ENCODE data around the gene DLST. TPM values are rescaled to one million over a fixed set of nuclear protein-coding genes. Genes with fewer than 3 reads are reported as not detected.
A peak's percentile ranks its signal among the peaks of the same experiment; 100 is the strongest.

The DLST gene
- polyA plus RNA-seq, 1 experiment: 150 TPM

DNA sequence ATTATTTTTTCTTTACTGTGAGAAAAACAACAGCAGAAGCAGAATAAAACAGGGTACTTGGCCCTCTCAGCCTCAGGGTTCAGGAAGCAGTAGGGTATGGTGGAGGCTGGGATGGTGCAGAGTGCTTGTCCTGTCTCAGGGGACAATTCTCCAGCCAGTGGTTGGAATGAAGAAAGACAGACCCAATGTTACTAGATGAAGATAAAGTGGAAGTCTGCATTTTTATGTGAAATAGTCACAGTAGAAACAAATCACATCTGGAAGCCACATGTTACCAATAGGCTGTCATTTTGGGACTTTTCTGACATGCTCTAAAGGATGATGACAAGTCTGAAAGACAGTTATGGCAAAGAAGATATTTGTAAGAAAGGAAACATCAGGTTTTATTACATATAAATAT is 38.1 kb upstream of the DLST start:
- Histone ChIP-seq H3K27ac (ENCODE audit: low read depth, low read length) (no peak overlapping the region), H3K27me3 (ENCODE audit: control insufficient read depth, insufficient read depth, low read length) (no peaks in the 10 kb centered on the region), H3K4me3 (ENCODE audit: low read depth, low read length) (no peak overlapping the region), H3K9me3 (ENCODE audit: control insufficient read depth, insufficient read depth, low read length) (no peaks in the 10 kb centered on the region)
- TF ChIP-seq, protein P1, sequence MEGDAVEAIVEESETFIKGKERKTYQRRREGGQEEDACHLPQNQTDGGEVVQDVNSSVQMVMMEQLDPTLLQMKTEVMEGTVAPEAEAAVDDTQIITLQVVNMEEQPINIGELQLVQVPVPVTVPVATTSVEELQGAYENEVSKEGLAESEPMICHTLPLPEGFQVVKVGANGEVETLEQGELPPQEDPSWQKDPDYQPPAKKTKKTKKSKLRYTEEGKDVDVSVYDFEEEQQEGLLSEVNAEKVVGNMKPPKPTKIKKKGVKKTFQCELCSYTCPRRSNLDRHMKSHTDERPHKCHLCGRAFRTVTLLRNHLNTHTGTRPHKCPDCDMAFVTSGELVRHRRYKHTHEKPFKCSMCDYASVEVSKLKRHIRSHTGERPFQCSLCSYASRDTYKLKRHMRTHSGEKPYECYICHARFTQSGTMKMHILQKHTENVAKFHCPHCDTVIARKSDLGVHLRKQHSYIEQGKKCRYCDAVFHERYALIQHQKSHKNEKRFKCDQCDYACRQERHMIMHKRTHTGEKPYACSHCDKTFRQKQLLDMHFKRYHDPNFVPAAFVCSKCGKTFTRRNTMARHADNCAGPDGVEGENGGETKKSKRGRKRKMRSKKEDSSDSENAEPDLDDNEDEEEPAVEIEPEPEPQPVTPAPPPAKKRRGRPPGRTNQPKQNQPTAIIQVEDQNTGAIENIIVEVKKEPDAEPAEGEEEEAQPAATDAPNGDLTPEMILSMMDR (IDR thresholded peaks at IDR 0.05; ENCODE audit: low read depth, low read length): peak; percentile 22; the same call in 1 of the 2 replicates
- POLR2A ChIA-PET: no interaction called here
- CTCF ChIA-PET: interaction anchor here (1.1 kb wide), 1 partner anchor 18 kb away, joined by 4 read pairs; no protein-coding TSS in a partner anchor
- DNase-seq (ENCODE audit: low read depth, low spot score): no peak

DNA sequence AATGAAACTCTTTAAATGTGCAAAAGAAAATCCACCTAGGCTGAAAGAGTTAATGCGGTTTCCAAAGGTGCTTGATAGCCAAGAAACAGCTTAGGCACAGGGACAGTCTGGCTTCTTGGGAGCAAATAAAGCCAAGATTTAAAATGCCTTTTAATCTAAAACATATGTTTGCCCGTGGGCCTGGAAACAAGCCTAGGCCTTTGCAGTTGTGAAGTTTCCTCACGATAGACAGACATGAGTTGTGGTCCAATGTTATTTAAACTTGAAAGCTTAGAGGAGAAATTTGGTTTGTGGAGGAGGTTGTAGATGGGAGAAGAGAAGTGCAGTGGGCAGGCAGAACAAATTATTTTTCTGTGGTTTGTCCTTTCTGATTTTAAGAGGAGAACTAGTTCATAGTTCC is 35.5 kb upstream of the DLST start:
- TF ChIP-seq, protein P1 (IDR thresholded peaks at IDR 0.05; ENCODE audit: low read depth, low read length): no peak
- CTCF ChIA-PET: interaction anchor here (1.4 to 2.2 kb wide), 2 partner anchors 13 to 15 kb away, joined by 3 to 10 read pairs; no protein-coding TSS in a partner anchor
- H3K9me3 ChIP-seq (ENCODE audit: control insufficient read depth, insufficient read depth, low read length): no peaks in the 10 kb centered on the region
- H3K27ac ChIP-seq (ENCODE audit: low read depth, low read length): no peak overlapping the region
- no peaks in the 10 kb centered on the region for H3K27me3 ChIP-seq (ENCODE audit: control insufficient read depth, insufficient read depth, low read length)
- DNase-seq (ENCODE audit: low read depth, low spot score): no peak
- POLR2A ChIA-PET: no interaction called here
- H3K4me3 ChIP-seq (ENCODE audit: low read depth, low read length): no peak overlapping the region

DNA sequence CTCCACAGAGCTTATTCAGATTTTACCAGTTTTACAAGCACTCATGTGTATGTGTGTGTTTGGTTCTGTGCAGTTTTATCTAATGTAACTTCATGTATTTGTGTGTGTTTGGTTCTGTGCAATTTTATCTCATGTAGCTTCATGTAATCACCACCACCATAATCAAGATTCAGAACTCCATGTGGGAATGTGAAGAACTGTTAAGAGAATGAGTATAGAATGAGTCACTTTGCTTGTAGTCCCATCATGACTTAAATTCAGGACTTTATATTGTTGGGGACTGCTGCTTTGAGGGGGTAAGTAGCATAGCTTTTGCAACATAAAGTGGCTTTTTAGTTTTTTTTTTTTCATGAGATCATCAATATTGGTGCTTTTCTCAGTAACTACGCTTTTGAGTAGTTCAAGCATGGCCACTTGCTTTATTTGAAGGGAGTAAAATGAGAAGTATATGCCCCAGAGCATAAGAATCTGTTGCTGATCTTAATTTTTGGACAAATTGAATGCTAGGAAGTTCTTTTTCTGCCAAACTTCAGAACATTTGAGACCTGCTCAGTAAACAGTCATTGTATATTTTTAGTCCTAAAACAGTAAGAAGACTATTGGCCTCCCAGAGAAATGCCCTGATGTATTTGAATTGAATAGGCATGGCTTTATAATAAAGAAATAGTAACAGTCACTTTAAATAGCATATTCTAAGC is 34.6 kb upstream of the DLST start:
- no peak overlapping the region for H3K27ac ChIP-seq (ENCODE audit: low read depth, low read length)
- ChIA-PET POLR2A (interaction anchor here (0.9 kb wide), 1 partner anchor 12 kb away, joined by 3 read pairs; no protein-coding TSS in a partner anchor), CTCF (interaction anchor here (0.9 to 2.2 kb wide), 3 partner anchors 12 to 31 kb away, joined by 3 to 10 read pairs (median 3); no protein-coding TSS in a partner anchor)
- H3K27me3 ChIP-seq (ENCODE audit: control insufficient read depth, insufficient read depth, low read length): no peaks in the 10 kb centered on the region
- DNase-seq (ENCODE audit: low read depth, low spot score): no peak
- TF ChIP-seq, protein P1 (IDR thresholded peaks at IDR 0.05; ENCODE audit: low read depth, low read length): no peak
- no peaks in the 10 kb centered on the region for H3K9me3 ChIP-seq (ENCODE audit: control insufficient read depth, insufficient read depth, low read length)
- no peak overlapping the region for H3K4me3 ChIP-seq (ENCODE audit: low read depth, low read length)

DNA sequence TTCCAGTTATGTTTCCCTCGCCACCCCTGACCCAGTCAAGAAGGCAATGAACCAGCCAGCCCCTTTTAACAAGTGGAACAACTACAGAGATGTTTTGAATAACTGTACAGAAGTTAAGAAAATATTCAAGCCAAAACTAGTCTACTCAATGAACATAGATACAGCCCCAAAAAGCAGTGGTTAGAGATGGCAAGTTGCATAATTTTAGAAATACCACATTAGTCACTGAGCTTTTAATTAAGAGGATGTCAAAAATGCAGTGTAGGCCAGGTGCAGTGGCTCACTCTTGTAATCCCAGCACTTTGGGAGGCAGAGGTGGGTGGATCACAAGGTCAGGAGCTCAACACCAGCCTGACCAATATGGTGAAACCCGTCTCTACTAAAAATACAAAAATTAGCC is 32.9 kb upstream of the DLST start:
- Histone ChIP-seq H3K9me3 (ENCODE audit: control insufficient read depth, insufficient read depth, low read length) (no peaks in the 10 kb centered on the region), H3K27me3 (ENCODE audit: control insufficient read depth, insufficient read depth, low read length) (no peaks in the 10 kb centered on the region), H3K4me3 (ENCODE audit: low read depth, low read length) (no peak overlapping the region), H3K27ac (ENCODE audit: low read depth, low read length) (no peak overlapping the region)
- no peak for DNase-seq (ENCODE audit: low read depth, low spot score)
- ChIA-PET POLR2A (no interaction called here), CTCF (interaction anchor here (0.6 to 2.8 kb wide), 4 partner anchors 12 to 1487 kb away, joined by 3 to 27 read pairs (median 4); partner anchors contain the start of gene LTBP2)
- TF ChIP-seq, protein P1 (IDR thresholded peaks at IDR 0.05; ENCODE audit: low read depth, low read length): no peak

DNA sequence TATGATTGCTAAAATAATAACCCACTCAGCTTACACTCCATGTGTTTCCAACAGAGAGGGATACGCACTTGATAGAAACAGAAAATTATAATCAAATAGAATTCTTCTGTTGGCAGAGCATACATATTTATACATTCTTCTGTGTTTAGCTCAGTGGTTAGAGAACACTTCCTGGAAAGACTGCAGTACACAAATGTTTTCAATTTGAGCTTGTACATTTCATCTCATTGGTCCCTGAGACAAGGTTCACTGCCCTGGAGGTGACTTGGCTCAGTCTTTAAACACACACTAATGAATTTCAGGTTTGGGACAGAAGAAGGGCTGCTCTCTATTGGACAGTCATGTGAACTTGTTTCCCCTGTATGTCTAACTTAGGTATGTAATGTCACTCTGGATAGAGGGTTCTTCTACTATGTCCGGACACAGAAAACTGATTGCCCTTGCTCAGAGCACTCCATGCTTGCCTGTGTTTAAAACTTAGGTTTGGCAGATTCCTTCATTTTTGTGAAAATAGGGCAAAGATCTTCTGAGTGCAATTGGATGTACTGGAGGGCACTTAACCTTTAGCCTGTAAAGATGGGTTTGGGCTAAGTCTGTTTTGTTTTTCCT is 28.7 kb upstream of the DLST start:
- DNase-seq (ENCODE audit: low read depth, low spot score): peak; percentile 66
- Histone ChIP-seq H3K27ac (ENCODE audit: low read depth, low read length) (peak overlapping the region; percentile 84), H3K4me3 (ENCODE audit: low read depth, low read length) (no peak overlapping the region), H3K9me3 (ENCODE audit: control insufficient read depth, insufficient read depth, low read length) (no peaks in the 10 kb centered on the region), H3K27me3 (ENCODE audit: control insufficient read depth, insufficient read depth, low read length) (no peaks in the 10 kb centered on the region)
- TF ChIP-seq, protein P1 (IDR thresholded peaks at IDR 0.05; ENCODE audit: low read depth, low read length): no peak
- ChIA-PET POLR2A (interaction anchor here (1.3 kb wide), 1 partner anchor 33 kb away, joined by 7 read pairs; no protein-coding TSS in a partner anchor), CTCF (interaction anchor here (0.6 to 3.1 kb wide), 5 partner anchors 8 to 235 kb away, joined by 3 to 27 read pairs (median 4); no protein-coding TSS in a partner anchor)

Data from AG04450 (cell line).